Uterus (tissue), 4 donors: Measurements from ENCODE around the gene SVEP1. TPM values are rescaled to one million over a fixed set of nuclear protein-coding genes. Genes with fewer than 3 reads are reported as not detected.

ENCODE experiments used
- DNase-seq, 2 donors: peaks; one replicate each; pipeline ENCODE4 v3.0.0-alpha.2; 2019 to 2020
- H3K27ac ChIP-seq, 2 donors: fragments of 200-600 bp; sonication (generic); 1 replicate in 1 of 2; 2 replicates in 1 of 2; pipeline ENCODE4 v1.5.1; 2016 to 2018
- H3K27me3 ChIP-seq, 2 donors: fragments of 200-600 bp; sonication (generic); one replicate each; pipeline ENCODE4 v1.5.1; 2018 to 2019; ENCODE audit warnings: control low read depth in 1 of 2
- H3K36me3 ChIP-seq, 2 donors: fragments of 200-600 bp; sonication (generic); one replicate each; pipeline ENCODE4 v1.5.1; 2019; ENCODE audit warnings: control low read depth in 1 of 2
- H3K4me1 ChIP-seq, 2 donors: fragments of 200-600 bp; sonication (generic); one replicate each; pipeline ENCODE4 v1.5.1; 2018 to 2019; ENCODE audit warnings: control low read depth in 1 of 2
- H3K4me3 ChIP-seq, 2 donors: fragments of 200-600 bp; sonication (generic); 1 replicate in 1 of 2; 2 replicates in 1 of 2; pipeline ENCODE4 v1.5.1; 2018 to 2019; ENCODE audit warnings: mild to moderate bottlenecking in 1 of 2
- H3K9me3 ChIP-seq, 2 donors: fragments of 200-600 bp; sonication (generic); one replicate each; pipeline ENCODE4 v1.5.1; 2019; ENCODE audit warnings: control low read depth in 1 of 2
- POLR2A ChIP-seq, 2 donors: fragments of 450-650 bp; IDR thresholded peaks; one replicate each; pipeline ENCODE4 v1.6.1; 2016; ENCODE audit warnings: antibody characterized with exemption in 2 of 2, mild to moderate bottlenecking in 1 of 2, moderate library complexity in 1 of 2
- intact Hi-C: fragments of 100-400 bp; cut with DNase I; formaldehyde crosslinking; loops from one replicate; pipeline ENCODE4 v1.15.1; 2023; ENCODE audit warnings: low total_unique reads
- total RNA-seq, 4 donors: library from RNA; depleted of rRNA in 3 of 4; stranded (reverse); fragments of >200 nt in 3 of 4; gene quantifications; one replicate each; pipeline versions ENCODE4 v1.1.0 to v1.2.4, GENCODE V29; 2014 to 2023
- TF ChIP-seq, protein P1 (sequence below), 4 experiments: fragments of 200-600 bp in 2 of 4; fragments of 450-650 bp in 2 of 4; sonication (generic) in 2 of 4; IDR thresholded peaks; one replicate each; pipeline ENCODE4 v1.5.1; 2016 to 2019; ENCODE audit warnings: antibody characterized with exemption in 4 of 4, mild to moderate bottlenecking in 2 of 4, moderate library complexity in 1 of 4
- donor health status: DM: yes; HTN: yes; CAD: no.

Gene SVEP1
- total RNA-seq, 4 donors from 2014 or later = 47.9 to 63.5 (median 58.0) TPM

DNA sequence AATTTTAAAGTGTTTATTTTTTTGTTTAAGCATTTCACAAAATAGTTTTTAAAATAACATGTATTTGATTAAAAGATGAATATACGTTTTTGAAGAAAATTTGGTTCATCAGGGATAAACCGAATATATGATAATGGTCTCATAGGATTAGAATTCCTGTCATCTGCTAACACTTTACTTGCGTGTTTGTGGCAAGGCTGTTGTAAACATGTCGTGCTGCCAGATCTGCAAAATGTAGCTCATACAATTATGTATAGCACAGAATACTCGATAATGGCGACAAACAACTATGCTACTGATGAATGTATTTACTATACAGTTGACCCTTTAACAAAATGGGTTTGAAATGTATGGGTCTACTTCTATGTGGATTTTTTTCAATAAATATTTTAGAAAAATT lies 234.7 kb downstream of the SVEP1 start:
- TF ChIP-seq, protein P1, sequence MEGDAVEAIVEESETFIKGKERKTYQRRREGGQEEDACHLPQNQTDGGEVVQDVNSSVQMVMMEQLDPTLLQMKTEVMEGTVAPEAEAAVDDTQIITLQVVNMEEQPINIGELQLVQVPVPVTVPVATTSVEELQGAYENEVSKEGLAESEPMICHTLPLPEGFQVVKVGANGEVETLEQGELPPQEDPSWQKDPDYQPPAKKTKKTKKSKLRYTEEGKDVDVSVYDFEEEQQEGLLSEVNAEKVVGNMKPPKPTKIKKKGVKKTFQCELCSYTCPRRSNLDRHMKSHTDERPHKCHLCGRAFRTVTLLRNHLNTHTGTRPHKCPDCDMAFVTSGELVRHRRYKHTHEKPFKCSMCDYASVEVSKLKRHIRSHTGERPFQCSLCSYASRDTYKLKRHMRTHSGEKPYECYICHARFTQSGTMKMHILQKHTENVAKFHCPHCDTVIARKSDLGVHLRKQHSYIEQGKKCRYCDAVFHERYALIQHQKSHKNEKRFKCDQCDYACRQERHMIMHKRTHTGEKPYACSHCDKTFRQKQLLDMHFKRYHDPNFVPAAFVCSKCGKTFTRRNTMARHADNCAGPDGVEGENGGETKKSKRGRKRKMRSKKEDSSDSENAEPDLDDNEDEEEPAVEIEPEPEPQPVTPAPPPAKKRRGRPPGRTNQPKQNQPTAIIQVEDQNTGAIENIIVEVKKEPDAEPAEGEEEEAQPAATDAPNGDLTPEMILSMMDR (IDR thresholded peaks at IDR 0.05) = no peak
- no peak for TF ChIP-seq POLR2A (IDR thresholded peaks at IDR 0.05)
- DNase-seq = no peak
- H3K9me3 ChIP-seq = no peaks in the 10 kb centered on the region
- intact Hi-C loops = no loop called here
- no peaks in the 10 kb centered on the region for H3K27me3 ChIP-seq
- no peaks in the 10 kb centered on the region for H3K36me3 ChIP-seq
- no peak overlapping the region for H3K4me3 ChIP-seq
- H3K27ac ChIP-seq = no peak overlapping the region
- no peaks in the 10 kb centered on the region for H3K4me1 ChIP-seq

- Histone ChIP-seq H3K27me3 (no peaks in the 10 kb centered on the region), H3K36me3 (no peaks in the 10 kb centered on the region), H3K4me1 (no peaks in the 10 kb centered on the region), H3K4me3 (no peak overlapping the region), H3K27ac (no peak overlapping the region), H3K9me3 (no peaks in the 10 kb centered on the region)
- no peak for DNase-seq
- intact Hi-C loops = no loop called here
- TF ChIP-seq, protein P1 (IDR thresholded peaks at IDR 0.05) = no peak
- no peak for TF ChIP-seq POLR2A (IDR thresholded peaks at IDR 0.05)
These were observed 236.0 kb downstream of the SVEP1 start for GRCh38 chr9:110343551-110343950.

DNA sequence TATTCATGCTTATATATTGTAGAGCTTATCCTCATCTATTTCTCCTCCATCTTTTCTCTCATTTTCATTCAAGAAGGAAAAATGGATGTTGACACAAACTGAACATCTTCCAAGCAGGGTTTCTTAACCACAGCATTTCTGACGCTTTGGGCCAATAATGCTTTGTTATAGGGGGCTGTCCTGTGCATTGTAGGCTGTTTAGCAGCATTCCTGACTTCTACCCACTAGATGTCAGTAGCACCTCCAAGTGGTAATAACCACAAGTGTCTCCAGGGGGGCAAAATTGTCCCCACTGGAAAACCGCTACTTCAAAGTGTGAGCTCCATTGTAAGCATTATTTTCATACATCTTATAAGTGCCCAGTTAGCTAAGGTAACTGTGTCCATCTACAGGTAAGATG lies 239.2 kb downstream of the SVEP1 start:
- no peak for TF ChIP-seq POLR2A (IDR thresholded peaks at IDR 0.05)
- TF ChIP-seq, protein P1 (IDR thresholded peaks at IDR 0.05) = no peak
- intact Hi-C loops = no loop called here

GRCh38 chr9:110338143-110338542 lies 241.4 kb downstream of the SVEP1 start:
- intact Hi-C loops = no loop called here
- Histone ChIP-seq H3K36me3 (no peaks in the 10 kb centered on the region), H3K4me1 (no peaks in the 10 kb centered on the region), H3K9me3 (no peaks in the 10 kb centered on the region), H3K27ac (no peak overlapping the region), H3K27me3 (no peaks in the 10 kb centered on the region), H3K4me3 (no peak overlapping the region)
- no peak for DNase-seq
- no peak for TF ChIP-seq POLR2A (IDR thresholded peaks at IDR 0.05)
- TF ChIP-seq, protein P1 (IDR thresholded peaks at IDR 0.05) = no peak

More for the DNA sequence above, 239.2 kb downstream of the SVEP1 start:
- no peaks in the 10 kb centered on the region for H3K9me3 ChIP-seq
- no peaks in the 10 kb centered on the region for H3K4me1 ChIP-seq
- no peak for DNase-seq
- H3K36me3 ChIP-seq = no peaks in the 10 kb centered on the region
- no peak overlapping the region for H3K27ac ChIP-seq
- no peak overlapping the region for H3K4me3 ChIP-seq
- no peaks in the 10 kb centered on the region for H3K27me3 ChIP-seq

DNA sequence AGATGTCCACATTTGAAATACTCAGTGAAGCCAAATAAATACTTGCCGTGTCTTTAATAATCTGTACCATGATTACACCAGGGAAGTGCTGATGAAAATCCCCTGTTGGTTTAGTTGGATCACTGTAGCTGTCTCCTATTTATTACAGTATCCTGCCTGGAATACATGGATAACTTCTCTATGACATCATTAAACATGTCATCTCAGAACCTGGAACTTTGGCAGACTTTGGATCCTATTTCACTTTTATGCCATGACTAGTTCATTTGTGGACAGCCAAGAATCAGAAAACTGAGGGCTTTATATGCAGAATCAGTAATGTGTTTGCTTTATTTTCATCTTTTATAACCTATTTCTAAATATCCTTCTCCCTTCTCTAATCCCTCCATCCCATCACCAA lies 241.8 kb downstream of the SVEP1 start, which contains the start of gene TXNDC8:
Gene TXNDC8 (minus strand): TSS at position 137 of the 400 bp plus-strand sequence.
- no peak for DNase-seq
- Histone ChIP-seq H3K36me3 (no peaks in the 10 kb centered on the region), H3K4me1 (no peaks in the 10 kb centered on the region), H3K27ac (no peak within 1 kb of the TSS), H3K4me3 (no peak within 1 kb of the TSS), H3K27me3 (no peaks in the 10 kb centered on the region), H3K9me3 (no peaks in the 10 kb centered on the region)
- intact Hi-C loops = no loop called here
- TF ChIP-seq, protein P1 (IDR thresholded peaks at IDR 0.05) = no peak
- no peak for TF ChIP-seq POLR2A (IDR thresholded peaks at IDR 0.05)
